Stomach smooth muscle (tissue), 2 donors: ENCODE results near the gene COQ2.
"Not testable (repeated sequence)": the region's sequence is repeated elsewhere in the genome, so short reads cannot be mapped to it uniquely, and the experiment has no call there.

Experiments
- H3K27ac ChIP-seq: one replicate; pipeline ENCODE4 v1.7.0; 2013; ENCODE audit warnings: mild to moderate bottlenecking, low read length, inconsistent platforms
- H3K27me3 ChIP-seq, 2 donors: one replicate each; pipeline ENCODE4 v1.7.0; 2013; ENCODE audit warnings: low read length in 2 of 2; ENCODE audit not compliant: insufficient read depth in 2 of 2, control insufficient read depth in 1 of 2
- H3K36me3 ChIP-seq, 2 donors: one replicate each; pipeline ENCODE4 v1.7.0; 2013; ENCODE audit warnings: low read length in 2 of 2; ENCODE audit not compliant: control insufficient read depth in 2 of 2, insufficient read depth in 2 of 2
- H3K4me1 ChIP-seq: one replicate; pipeline ENCODE4 v1.7.0; 2013; ENCODE audit warnings: low read length; ENCODE audit not compliant: control insufficient read depth, insufficient read depth
- H3K4me3 ChIP-seq, 2 donors: one replicate each; pipeline ENCODE4 v1.7.0; 2013; ENCODE audit warnings: low read length in 2 of 2
- H3K9ac ChIP-seq, 2 donors: one replicate each; pipeline ENCODE4 v1.7.0; 2013; ENCODE audit warnings: low read length in 2 of 2, mild to moderate bottlenecking in 1 of 2
- H3K9me3 ChIP-seq, 2 donors: one replicate each; pipeline ENCODE4 v1.7.0; 2013; ENCODE audit warnings: low read length in 2 of 2; ENCODE audit not compliant: control insufficient read depth in 2 of 2
- donor health status: healthy.
- donor health status: Pancreatic carcinoma.

Gene COQ2

GRCh38 chr4:83283181-83283580 lies 1.4 kb downstream of the COQ2 start:
- H3K9ac ChIP-seq: no peak overlapping the region
- H3K4me3 ChIP-seq: no peak overlapping the region
- H3K4me1 ChIP-seq: peaks cover 4% of the 10 kb centered on the region
- H3K36me3 ChIP-seq: peaks cover 0 to 3% of the 10 kb centered on the region in 2 donors
- no peaks in the 10 kb centered on the region for H3K9me3 ChIP-seq
- H3K27ac ChIP-seq: no peak overlapping the region
- no peaks in the 10 kb centered on the region for H3K27me3 ChIP-seq

GRCh38 chr4:83282049-83282535 lies 2.5 kb downstream of the COQ2 start:
- H3K9me3 ChIP-seq: no peaks in the 10 kb centered on the region
- H3K36me3 ChIP-seq: peaks cover 0 to 3% of the 10 kb centered on the region in 2 donors
- H3K4me3 ChIP-seq: no peak overlapping the region
- H3K4me1 ChIP-seq: peaks cover 4% of the 10 kb centered on the region
- H3K27ac ChIP-seq: no peak overlapping the region
- no peak overlapping the region for H3K9ac ChIP-seq
- no peaks in the 10 kb centered on the region for H3K27me3 ChIP-seq

GRCh38 chr4:83281307-83281706 lies 3.3 kb downstream of the COQ2 start:
- Histone ChIP-seq H3K27ac (no peak overlapping the region), H3K27me3 (no peaks in the 10 kb centered on the region), H3K9me3 (no peaks in the 10 kb centered on the region), H3K9ac (no peak overlapping the region), H3K36me3 (peaks cover 0 to 3% of the 10 kb centered on the region in 2 donors), H3K4me3 (no peak overlapping the region), H3K4me1 (peaks cover 4% of the 10 kb centered on the region)

- Histone ChIP-seq H3K27ac (no peak overlapping the region), H3K4me3 (no peak overlapping the region), H3K9me3 (no peaks in the 10 kb centered on the region), H3K36me3 (peaks cover 0 to 8% of the 10 kb centered on the region in 2 donors), H3K4me1 (no peaks in the 10 kb centered on the region), H3K9ac (no peak overlapping the region), H3K27me3 (no peaks in the 10 kb centered on the region)
These were observed 8.1 kb downstream of the COQ2 start for GRCh38 chr4:83276299-83277040.

GRCh38 chr4:83273926-83274325 lies 10.7 kb downstream of the COQ2 start:
- H3K36me3 ChIP-seq: peaks cover 0 to 15% of the 10 kb centered on the region in 2 donors
- H3K9ac ChIP-seq, H3K4me3 ChIP-seq, H3K27me3 ChIP-seq, H3K9me3 ChIP-seq, H3K27ac ChIP-seq, H3K4me1 ChIP-seq: not testable (repeated sequence)

- H3K9me3 ChIP-seq: no peaks in the 10 kb centered on the region
- no peaks in the 10 kb centered on the region for H3K4me1 ChIP-seq
- H3K9ac ChIP-seq: no peak overlapping the region
- H3K27ac ChIP-seq: no peak overlapping the region
- H3K27me3 ChIP-seq: no peaks in the 10 kb centered on the region
- no peak overlapping the region for H3K4me3 ChIP-seq
- peaks cover 0 to 12% of the 10 kb centered on the region in 2 donors for H3K36me3 ChIP-seq
These were observed 11.7 kb downstream of the COQ2 start for GRCh38 chr4:83272900-83273299.

- Histone ChIP-seq H3K4me3 (no peak overlapping the region), H3K36me3 (peaks cover 0 to 12% of the 10 kb centered on the region in 2 donors), H3K27ac (no peak overlapping the region), H3K9ac (no peak overlapping the region), H3K4me1 (no peaks in the 10 kb centered on the region), H3K9me3 (no peaks in the 10 kb centered on the region), H3K27me3 (no peaks in the 10 kb centered on the region)
These were observed 15.3 kb downstream of the COQ2 start for GRCh38 chr4:83269256-83269655.

GRCh38 chr4:83268491-83268890 lies 16.1 kb downstream of the COQ2 start:
- H3K36me3 ChIP-seq: peaks cover 0 to 12% of the 10 kb centered on the region in 2 donors
- no peaks in the 10 kb centered on the region for H3K9me3 ChIP-seq

GRCh38 chr4:83267830-83268475 lies 16.6 kb downstream of the COQ2 start:
- H3K4me1 ChIP-seq: no peaks in the 10 kb centered on the region
- no peak overlapping the region for H3K27ac ChIP-seq
- H3K36me3 ChIP-seq: peaks cover 0 to 9% of the 10 kb centered on the region in 2 donors
- H3K9ac ChIP-seq: no peak overlapping the region
- H3K9me3 ChIP-seq: no peaks in the 10 kb centered on the region
- H3K4me3 ChIP-seq: no peak overlapping the region
- H3K27me3 ChIP-seq: no peaks in the 10 kb centered on the region

More at GRCh38 chr4:83268491-83268890, 16.1 kb downstream of the COQ2 start:
- H3K4me1 ChIP-seq: no peaks in the 10 kb centered on the region
- no peak overlapping the region for H3K27ac ChIP-seq
- H3K27me3 ChIP-seq: no peaks in the 10 kb centered on the region
- H3K4me3 ChIP-seq: no peak overlapping the region
- H3K9ac ChIP-seq: no peak overlapping the region

- Histone ChIP-seq H3K27ac (no peak overlapping the region), H3K9me3 (no peaks in the 10 kb centered on the region), H3K9ac (no peak overlapping the region), H3K27me3 (no peaks in the 10 kb centered on the region), H3K4me1 (no peaks in the 10 kb centered on the region), H3K36me3 (peaks cover 0 to 7% of the 10 kb centered on the region in 2 donors), H3K4me3 (no peak overlapping the region)
These were observed 17.3 kb downstream of the COQ2 start for GRCh38 chr4:83267121-83267829.
